H9 (cell line): ENCODE measurements around the gene DOCK11. TPM values are rescaled to one million over a fixed set of nuclear protein-coding genes. Genes with fewer than 3 reads are reported as not detected.

Experiments
- DNase-seq: peaks from one replicate; pipeline ENCODE4 v3.0.0-alpha.2; 2017
- H2AFZ ChIP-seq: one replicate; pipeline ENCODE4 v1.6.1; 2013; ENCODE audit warnings: mild to moderate bottlenecking, low read length, control low read depth, moderate library complexity
- H2AK5ac ChIP-seq: 2 replicates; pipeline ENCODE4 v1.6.1; 2013; ENCODE audit warnings: low read length, control low read depth, mixed read lengths; ENCODE audit not compliant: insufficient read length
- H2BK120ac ChIP-seq: one replicate; pipeline ENCODE4 v1.6.1; 2013; ENCODE audit warnings: low read depth, mild to moderate bottlenecking, low read length, control low read depth, inconsistent platforms; ENCODE audit not compliant: poor library complexity, severe bottlenecking
- H2BK12ac ChIP-seq: 2 replicates; pipeline ENCODE4 v1.6.1; 2013; ENCODE audit warnings: low read length, control low read depth, mixed read lengths, low read depth; ENCODE audit not compliant: insufficient read length
- H2BK15ac ChIP-seq: 2 replicates; pipeline ENCODE4 v1.6.1; 2013; ENCODE audit warnings: low read depth, low read length, control low read depth
- H2BK20ac ChIP-seq: one replicate; pipeline ENCODE4 v1.6.1; 2013; ENCODE audit warnings: low read depth, mild to moderate bottlenecking, low read length, control low read depth, inconsistent platforms; ENCODE audit not compliant: poor library complexity, severe bottlenecking
- H2BK5ac ChIP-seq: 2 replicates; pipeline ENCODE4 v1.6.1; 2013; ENCODE audit warnings: low read length, control low read depth, mixed read lengths; ENCODE audit not compliant: insufficient read length
- H3K14ac ChIP-seq: 2 replicates; pipeline ENCODE4 v1.6.1; 2013; ENCODE audit warnings: low read length, control low read depth; ENCODE audit not compliant: insufficient read depth
- H3K18ac ChIP-seq: 2 replicates; pipeline ENCODE4 v1.6.1; 2013; ENCODE audit warnings: low read depth, mild to moderate bottlenecking, mixed read lengths, low read length, control low read depth; ENCODE audit not compliant: insufficient read length
- H3K23ac ChIP-seq: 2 replicates; pipeline ENCODE4 v1.6.1; 2013; ENCODE audit warnings: low read length, control low read depth, mixed read lengths, low read depth; ENCODE audit not compliant: insufficient read length
- H3K23me2 ChIP-seq: 2 replicates; pipeline ENCODE4 v1.6.1; 2013; ENCODE audit warnings: low read depth, mild to moderate bottlenecking, mixed read lengths, low read length, control low read depth; ENCODE audit not compliant: insufficient read length, poor library complexity, severe bottlenecking
- H3K27ac ChIP-seq: 2 replicates; pipeline ENCODE4 v1.5.1; 2013; ENCODE audit warnings: low read length, control low read depth, mixed read lengths, low read depth; ENCODE audit not compliant: insufficient read length
- H3K27me3 ChIP-seq: 2 replicates; pipeline ENCODE4 v1.6.1; 2013; ENCODE audit warnings: low read length, control low read depth, inconsistent platforms; ENCODE audit not compliant: insufficient read depth
- H3K4ac ChIP-seq: 2 replicates; pipeline ENCODE4 v1.6.1; 2013; ENCODE audit warnings: low read depth, mild to moderate bottlenecking, control low read depth, inconsistent platforms, low read length, moderate library complexity
- H3K4me1 ChIP-seq: 2 replicates; pipeline ENCODE4 v1.6.1; 2013; ENCODE audit warnings: low read length, control low read depth, inconsistent platforms; ENCODE audit not compliant: insufficient read depth
- H3K4me2 ChIP-seq: 2 replicates; pipeline ENCODE4 v1.6.1; 2013; ENCODE audit warnings: low read length, control low read depth, mixed read lengths; ENCODE audit not compliant: insufficient read length, insufficient read depth
- H3K56ac ChIP-seq: 2 replicates; pipeline ENCODE4 v1.6.1; 2013; ENCODE audit warnings: low read depth, mild to moderate bottlenecking, mixed read lengths, low read length, control low read depth; ENCODE audit not compliant: insufficient read length
- H3K79me1 ChIP-seq: 2 replicates; pipeline ENCODE4 v1.6.1; 2013; ENCODE audit warnings: low read depth, mild to moderate bottlenecking, moderate library complexity, low read length, control low read depth, inconsistent platforms; ENCODE audit not compliant: insufficient read depth, poor library complexity, severe bottlenecking
- H3K79me2 ChIP-seq: 2 replicates; pipeline ENCODE4 v1.6.1; 2013; ENCODE audit warnings: low read length, control low read depth, inconsistent platforms; ENCODE audit not compliant: insufficient read depth
- H3K9ac ChIP-seq: 2 replicates; pipeline ENCODE4 v1.6.1; 2013; ENCODE audit warnings: low read length, control low read depth, mixed read lengths; ENCODE audit not compliant: insufficient read length; ENCODE audit errors: extremely low read depth
- H3K9me3 ChIP-seq: one replicate; pipeline ENCODE4 v1.6.1; 2013; ENCODE audit warnings: low read depth, low read length, inconsistent platforms; ENCODE audit not compliant: control insufficient read depth
- H3T11ph ChIP-seq: one replicate; pipeline ENCODE4 v1.6.1; 2013; ENCODE audit warnings: mild to moderate bottlenecking, low read length, control low read depth, inconsistent platforms
- H4K20me1 ChIP-seq: one replicate; pipeline ENCODE4 v1.6.1; 2013; ENCODE audit not compliant: control insufficient read depth, insufficient read length, insufficient read depth
- H4K5ac ChIP-seq: 2 replicates; pipeline ENCODE4 v1.6.1; 2013; ENCODE audit warnings: low read depth, mild to moderate bottlenecking, mixed read lengths, low read length, control low read depth; ENCODE audit not compliant: insufficient read length
- H4K8ac ChIP-seq: replicated peaks from 2 replicates; pipeline ENCODE4 v1.6.1; 2013; ENCODE audit warnings: low read length, control low read depth, mixed read lengths, low read depth; ENCODE audit not compliant: insufficient read length
- H4K91ac ChIP-seq: 2 replicates; pipeline ENCODE4 v1.6.1; 2013; ENCODE audit warnings: low read depth, mild to moderate bottlenecking, moderate library complexity, mixed read lengths, low read length, control low read depth; ENCODE audit not compliant: insufficient read length
- H3K27ac Mint-ChIP-seq, 3 experiments: 2 replicates in 2 of 3; 3 replicates in 1 of 3; pipeline ENCODE4 v1.8.0; 2020 to 2021; ENCODE audit warnings: mixed read lengths in 3 of 3, mild to moderate bottlenecking in 1 of 3, moderate library complexity in 1 of 3
- H3K27me3 Mint-ChIP-seq: 2 replicates; pipeline ENCODE4 v1.8.0; 2021; ENCODE audit warnings: low read depth, mild to moderate bottlenecking, moderate library complexity, mixed read lengths
- H3K36me3 Mint-ChIP-seq, 3 experiments: 2 replicates in 2 of 3; 3 replicates in 1 of 3; pipeline ENCODE4 v1.8.0; 2020 to 2021; ENCODE audit warnings: low read depth in 3 of 3, mixed read lengths in 3 of 3; ENCODE audit not compliant: insufficient read depth in 1 of 3
- H3K4me1 Mint-ChIP-seq, 2 experiments: 2 replicates each; pipeline ENCODE4 v1.8.0; 2020; ENCODE audit warnings: mixed read lengths in 2 of 2
- H3K4me3 Mint-ChIP-seq, 2 experiments: 2 replicates in 1 of 2; 3 replicates in 1 of 2; pipeline ENCODE4 v1.8.0; 2020 to 2021; ENCODE audit warnings: mild to moderate bottlenecking in 2 of 2, mixed read lengths in 2 of 2, moderate library complexity in 1 of 2
- H3K9me3 Mint-ChIP-seq, 2 experiments: 2 replicates in 1 of 2; 3 replicates in 1 of 2; pipeline ENCODE4 v1.8.0; 2020; ENCODE audit warnings: mild to moderate bottlenecking in 2 of 2, mixed read lengths in 2 of 2, moderate library complexity in 1 of 2
- WGBS: extraction: QIAGEN DNeasy Blood & Tissue Kit; methylation state at CpG from one replicate; pipeline ENCODE4 v1.1.7; 2013; ENCODE audit warnings: missing lambda C conversion rate, low lambda C conversion rate, mixed read lengths; ENCODE audit not compliant: insufficient read length; ENCODE audit errors: extremely low coverage; 5-methylcytosine and 5-hydroxymethylcytosine counted together
- total RNA-seq: library from RNA; stranded (reverse); gene quantifications from 2 replicates; pipeline ENCODE4 v1.2.1, GENCODE V29; 2021
- TF ChIP-seq, protein P1 (sequence below): fragments of 200-600 bp; sonication (generic); conservative IDR thresholded peaks from 3 replicates; pipeline ENCODE4 v1.8.0; 2021; ENCODE audit warnings: antibody characterized with exemption, mild to moderate bottlenecking

DOCK11 gene
- total RNA-seq, 1 experiment from 2014 or later, result 6.2 TPM

DNA sequence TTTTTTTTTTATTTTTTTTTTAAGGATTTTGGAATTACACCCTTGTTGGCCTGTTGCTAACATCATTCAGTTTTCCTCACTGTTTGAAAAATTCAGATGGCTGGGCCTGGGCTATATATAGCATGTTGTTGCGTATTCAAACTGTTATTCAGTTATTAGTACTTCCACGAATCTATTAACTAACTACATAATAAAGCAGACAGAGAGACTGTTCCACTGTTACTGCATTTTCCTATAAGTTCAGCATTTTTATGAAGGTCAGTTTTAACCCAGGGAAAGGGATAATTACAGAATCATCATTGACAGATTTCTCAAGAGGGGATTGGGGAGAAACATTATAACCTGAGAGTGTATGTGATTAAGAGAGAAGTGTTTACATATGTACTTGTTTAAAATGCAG lies 3.1 kb downstream of the DOCK11 start:
- TF ChIP-seq, protein P1, sequence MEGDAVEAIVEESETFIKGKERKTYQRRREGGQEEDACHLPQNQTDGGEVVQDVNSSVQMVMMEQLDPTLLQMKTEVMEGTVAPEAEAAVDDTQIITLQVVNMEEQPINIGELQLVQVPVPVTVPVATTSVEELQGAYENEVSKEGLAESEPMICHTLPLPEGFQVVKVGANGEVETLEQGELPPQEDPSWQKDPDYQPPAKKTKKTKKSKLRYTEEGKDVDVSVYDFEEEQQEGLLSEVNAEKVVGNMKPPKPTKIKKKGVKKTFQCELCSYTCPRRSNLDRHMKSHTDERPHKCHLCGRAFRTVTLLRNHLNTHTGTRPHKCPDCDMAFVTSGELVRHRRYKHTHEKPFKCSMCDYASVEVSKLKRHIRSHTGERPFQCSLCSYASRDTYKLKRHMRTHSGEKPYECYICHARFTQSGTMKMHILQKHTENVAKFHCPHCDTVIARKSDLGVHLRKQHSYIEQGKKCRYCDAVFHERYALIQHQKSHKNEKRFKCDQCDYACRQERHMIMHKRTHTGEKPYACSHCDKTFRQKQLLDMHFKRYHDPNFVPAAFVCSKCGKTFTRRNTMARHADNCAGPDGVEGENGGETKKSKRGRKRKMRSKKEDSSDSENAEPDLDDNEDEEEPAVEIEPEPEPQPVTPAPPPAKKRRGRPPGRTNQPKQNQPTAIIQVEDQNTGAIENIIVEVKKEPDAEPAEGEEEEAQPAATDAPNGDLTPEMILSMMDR, result no peak
- no peak overlapping the region for H3T11ph ChIP-seq
- no peaks in the 10 kb centered on the region for H3K79me2 ChIP-seq
- H3K23me2 ChIP-seq, result peaks cover 9% of the 10 kb centered on the region
- H2BK120ac ChIP-seq, result no peak overlapping the region
- no peak overlapping the region for H2BK12ac ChIP-seq
- no CpG with 5 or more reads among the region's 2 CpGs for WGBS
- H3K27me3 Mint-ChIP-seq, result peaks cover 30% of the 10 kb centered on the region
- peaks cover 22 to 34% of the 10 kb centered on the region in 2 experiments for H3K4me1 Mint-ChIP-seq
- no peak overlapping the region for H4K91ac ChIP-seq
- H3K18ac ChIP-seq, result no peak overlapping the region
- no peak overlapping the region for H4K8ac ChIP-seq
- no peak overlapping the region for H3K56ac ChIP-seq
- H3K4ac ChIP-seq, result no peak overlapping the region
- no peak overlapping the region for H4K5ac ChIP-seq
- 0 out of 7 replicates have a peak overlapping the region, but pooled peaks of 1 of the 3 experiments have one; percentile 70 for H3K27ac Mint-ChIP-seq
- H3K79me1 ChIP-seq, result no peaks in the 10 kb centered on the region
- H2BK15ac ChIP-seq, result no peak overlapping the region
- no peak overlapping the region for H3K14ac ChIP-seq
- H3K4me2 ChIP-seq, result peak overlapping the region; percentile 36
- peaks cover 6% of the 10 kb centered on the region; the same call in 1 of the 2 replicates for H3K27me3 ChIP-seq
- H3K36me3 Mint-ChIP-seq, result peaks cover 2 to 11% (median 2%) of the 10 kb centered on the region in 3 experiments; a peak in 5 of 7 replicates
- H4K20me1 ChIP-seq, result no peaks in the 10 kb centered on the region
- no peak overlapping the region for H2BK20ac ChIP-seq
- peaks cover 9 to 53% of the 10 kb centered on the region in 2 experiments; a peak in 4 of 5 replicates for H3K9me3 Mint-ChIP-seq
- no peak overlapping the region for H3K9ac ChIP-seq
- H2AFZ ChIP-seq, result no peak overlapping the region
- H3K4me3 Mint-ChIP-seq, result peak overlapping the region in 1 of 2 experiments; percentile 37; a peak in 1 of 5 replicates
- no peak overlapping the region for H2BK5ac ChIP-seq
- DNase-seq, result no peak
- H3K9me3 ChIP-seq, result peaks cover 18% of the 10 kb centered on the region
- H3K4me1 ChIP-seq, result peaks cover 2% of the 10 kb centered on the region; the same call in 1 of the 2 replicates
- no peak overlapping the region for H2AK5ac ChIP-seq
- H3K27ac ChIP-seq, result no peak overlapping the region
- H3K23ac ChIP-seq, result no peak overlapping the region
